ENCODE results near the gene CLDN24.

GRCh38 chr4:183369073-183369472 lies 46.8 kb upstream of the CLDN24 start:
- no peak for TF ChIP-seq CTCF (IDR thresholded peaks at IDR 0.05; ENCODE audit: low read length)
- no peak for TF ChIP-seq EZH2 (optimal IDR thresholded peaks at IDR 0.05; ENCODE audit: low read depth, low read length)
- TF ChIP-seq EZH2phosphoT487 (IDR thresholded peaks at IDR 0.05; ENCODE audit: low read length), result no peak
